Measurements from ENCODE around the gene ADAMTS15. TPM values are rescaled to one million over a fixed set of nuclear protein-coding genes. Genes with fewer than 3 reads are reported as not detected.

The ADAMTS15 gene
- total RNA-seq, 1 experiment from 2014 or later, result 0.70 TPM

DNA sequence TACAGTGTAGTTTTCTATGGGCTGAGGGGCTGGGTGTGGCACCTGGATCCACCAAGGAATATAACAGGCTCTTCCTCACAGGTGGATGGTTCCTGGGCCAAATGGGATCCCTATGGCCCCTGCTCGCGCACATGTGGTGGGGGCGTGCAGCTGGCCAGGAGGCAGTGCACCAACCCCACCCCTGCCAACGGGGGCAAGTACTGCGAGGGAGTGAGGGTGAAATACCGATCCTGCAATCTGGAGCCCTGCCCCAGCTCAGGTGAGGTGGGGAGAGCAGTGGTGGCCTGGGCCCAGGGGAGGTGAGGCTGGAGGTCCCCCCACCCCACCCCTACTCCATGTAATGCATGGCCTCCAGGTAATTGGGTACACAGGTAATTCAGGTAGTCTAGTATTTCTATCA lies 20.7 kb downstream of the ADAMTS15 start:
- Mint-ChIP-seq H3K27me3 (ENCODE audit: insufficient read depth, unreplicated experiment) (no peaks in the 10 kb centered on the region), H3K36me3 (ENCODE audit: insufficient read depth, unreplicated experiment) (no peaks in the 10 kb centered on the region), H3K9me3 (ENCODE audit: unreplicated experiment) (no peaks in the 10 kb centered on the region), H3K4me3 (ENCODE audit: unreplicated experiment) (no peak overlapping the region), H3K27ac (ENCODE audit: low read depth, unreplicated experiment) (no peak overlapping the region), H3K4me1 (ENCODE audit: insufficient read depth, unreplicated experiment) (no peaks in the 10 kb centered on the region)
- no TSS peak for BruUV-seq (replicated peaks)
- ChIA-PET POLR2A (no interaction called here), CTCF (interaction anchor here (0.7 kb wide), 2 partner anchors 44 to 1313 kb away, joined by 3 read pairs; no protein-coding TSS in a partner anchor)
- intact Hi-C loops (cut with micrococcal nuclease), result no loop called here
- TF ChIP-seq, protein P1, sequence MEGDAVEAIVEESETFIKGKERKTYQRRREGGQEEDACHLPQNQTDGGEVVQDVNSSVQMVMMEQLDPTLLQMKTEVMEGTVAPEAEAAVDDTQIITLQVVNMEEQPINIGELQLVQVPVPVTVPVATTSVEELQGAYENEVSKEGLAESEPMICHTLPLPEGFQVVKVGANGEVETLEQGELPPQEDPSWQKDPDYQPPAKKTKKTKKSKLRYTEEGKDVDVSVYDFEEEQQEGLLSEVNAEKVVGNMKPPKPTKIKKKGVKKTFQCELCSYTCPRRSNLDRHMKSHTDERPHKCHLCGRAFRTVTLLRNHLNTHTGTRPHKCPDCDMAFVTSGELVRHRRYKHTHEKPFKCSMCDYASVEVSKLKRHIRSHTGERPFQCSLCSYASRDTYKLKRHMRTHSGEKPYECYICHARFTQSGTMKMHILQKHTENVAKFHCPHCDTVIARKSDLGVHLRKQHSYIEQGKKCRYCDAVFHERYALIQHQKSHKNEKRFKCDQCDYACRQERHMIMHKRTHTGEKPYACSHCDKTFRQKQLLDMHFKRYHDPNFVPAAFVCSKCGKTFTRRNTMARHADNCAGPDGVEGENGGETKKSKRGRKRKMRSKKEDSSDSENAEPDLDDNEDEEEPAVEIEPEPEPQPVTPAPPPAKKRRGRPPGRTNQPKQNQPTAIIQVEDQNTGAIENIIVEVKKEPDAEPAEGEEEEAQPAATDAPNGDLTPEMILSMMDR (IDR thresholded peaks at IDR 0.05; ENCODE audit: unreplicated experiment), result no peak
- DNase-seq (ENCODE audit: unreplicated experiment), result no peak

DNA sequence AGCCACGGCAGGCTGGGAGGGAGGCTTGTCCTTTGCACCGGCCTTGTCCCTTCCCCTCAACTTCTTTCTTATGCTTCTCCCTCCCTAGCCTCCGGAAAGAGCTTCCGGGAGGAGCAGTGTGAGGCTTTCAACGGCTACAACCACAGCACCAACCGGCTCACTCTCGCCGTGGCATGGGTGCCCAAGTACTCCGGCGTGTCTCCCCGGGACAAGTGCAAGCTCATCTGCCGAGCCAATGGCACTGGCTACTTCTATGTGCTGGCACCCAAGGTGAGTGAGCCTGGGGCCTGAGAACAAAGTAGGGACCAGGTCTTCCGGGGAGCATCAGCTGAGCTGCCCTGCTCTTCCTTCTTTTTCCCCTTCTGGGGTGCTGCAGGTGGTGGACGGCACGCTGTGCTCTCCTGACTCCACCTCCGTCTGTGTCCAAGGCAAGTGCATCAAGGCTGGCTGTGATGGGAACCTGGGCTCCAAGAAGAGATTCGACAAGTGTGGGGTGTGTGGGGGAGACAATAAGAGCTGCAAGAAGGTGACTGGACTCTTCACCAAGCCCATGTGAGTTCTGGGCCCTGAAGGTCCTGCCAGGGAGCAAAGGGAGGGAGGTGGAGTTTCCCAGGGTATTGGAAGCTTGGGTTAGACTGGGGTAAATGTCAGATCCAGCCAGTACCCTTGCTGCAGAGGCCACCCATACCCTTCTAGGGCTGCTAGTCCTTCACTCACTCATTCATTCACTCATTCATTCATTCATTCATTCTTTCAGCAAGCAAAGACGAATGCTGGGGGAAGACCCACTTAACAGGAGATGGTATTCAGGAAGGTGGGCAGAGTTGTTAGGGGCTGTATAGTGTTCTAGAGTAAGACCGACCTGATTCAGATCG lies 22.6 kb downstream of the ADAMTS15 start:
- no TSS peak for BruUV-seq (replicated peaks)
- Mint-ChIP-seq H3K36me3 (ENCODE audit: insufficient read depth, unreplicated experiment) (no peaks in the 10 kb centered on the region), H3K27ac (ENCODE audit: low read depth, unreplicated experiment) (no peak overlapping the region), H3K4me1 (ENCODE audit: insufficient read depth, unreplicated experiment) (no peaks in the 10 kb centered on the region), H3K9me3 (ENCODE audit: unreplicated experiment) (no peaks in the 10 kb centered on the region), H3K4me3 (ENCODE audit: unreplicated experiment) (no peak overlapping the region), H3K27me3 (ENCODE audit: insufficient read depth, unreplicated experiment) (no peaks in the 10 kb centered on the region)
- TF ChIP-seq, protein P1 (IDR thresholded peaks at IDR 0.05; ENCODE audit: unreplicated experiment), result no peak
- DNase-seq (ENCODE audit: unreplicated experiment), result no peak
- CTCF ChIA-PET, result interaction anchor here (0.6 to 1.3 kb wide), 2 partner anchors 36 to 1189 kb away, joined by 3 to 4 read pairs; no protein-coding TSS in a partner anchor
- intact Hi-C loops (cut with micrococcal nuclease), result no loop called here
- POLR2A ChIA-PET, result no interaction called here

DNA sequence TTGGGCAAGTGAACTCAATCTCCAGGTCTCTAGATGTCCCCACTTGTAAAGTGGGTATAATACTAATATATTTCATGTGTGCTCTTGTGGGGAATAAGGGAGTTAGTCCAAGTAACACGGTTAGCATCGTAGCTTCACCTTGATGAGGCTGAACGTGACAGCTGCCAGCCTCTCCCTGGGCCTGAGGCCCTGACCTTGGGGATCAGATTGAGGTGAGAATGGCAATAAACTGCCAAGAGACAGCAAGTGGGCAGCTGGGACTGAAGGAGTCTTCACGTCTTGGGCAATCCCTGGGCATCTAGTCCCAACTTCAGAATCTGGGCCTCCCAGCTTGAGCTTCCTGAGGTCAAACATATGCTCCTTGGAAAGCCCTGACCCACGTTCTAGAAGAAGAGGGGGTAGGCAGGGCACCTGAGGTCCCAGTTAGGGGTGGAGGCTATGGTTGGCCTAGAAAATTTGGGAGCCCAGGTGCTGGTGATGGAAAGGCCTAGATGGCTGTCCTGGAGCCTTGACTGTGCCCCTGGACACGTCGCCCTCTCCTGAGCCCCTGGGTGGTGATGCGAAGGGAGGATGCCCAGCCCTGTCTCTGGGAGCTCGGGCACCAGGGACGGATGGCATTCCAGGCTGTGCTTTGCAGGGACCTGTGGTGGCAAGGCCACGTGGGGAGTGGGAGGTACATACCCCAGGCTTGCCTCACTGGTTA lies 23.4 kb downstream of the ADAMTS15 start:
- no peaks in the 10 kb centered on the region for H3K4me1 Mint-ChIP-seq (ENCODE audit: insufficient read depth, unreplicated experiment)
- no peak for DNase-seq (ENCODE audit: unreplicated experiment)
- H3K27me3 Mint-ChIP-seq (ENCODE audit: insufficient read depth, unreplicated experiment), result no peaks in the 10 kb centered on the region
- H3K27ac Mint-ChIP-seq (ENCODE audit: low read depth, unreplicated experiment), result no peak overlapping the region
- no peaks in the 10 kb centered on the region for H3K36me3 Mint-ChIP-seq (ENCODE audit: insufficient read depth, unreplicated experiment)
- POLR2A ChIA-PET, result no interaction called here
- TF ChIP-seq, protein P1 (IDR thresholded peaks at IDR 0.05; ENCODE audit: unreplicated experiment), result no peak
- no peak overlapping the region for H3K4me3 Mint-ChIP-seq (ENCODE audit: unreplicated experiment)
- H3K9me3 Mint-ChIP-seq (ENCODE audit: unreplicated experiment), result no peaks in the 10 kb centered on the region
- intact Hi-C loops (cut with micrococcal nuclease), result no loop called here
- CTCF ChIA-PET, result interaction anchor here (1.3 kb wide), 1 partner anchor 37 kb away, joined by 4 read pairs; no protein-coding TSS in a partner anchor
- BruUV-seq (replicated peaks), result no TSS peak

DNA sequence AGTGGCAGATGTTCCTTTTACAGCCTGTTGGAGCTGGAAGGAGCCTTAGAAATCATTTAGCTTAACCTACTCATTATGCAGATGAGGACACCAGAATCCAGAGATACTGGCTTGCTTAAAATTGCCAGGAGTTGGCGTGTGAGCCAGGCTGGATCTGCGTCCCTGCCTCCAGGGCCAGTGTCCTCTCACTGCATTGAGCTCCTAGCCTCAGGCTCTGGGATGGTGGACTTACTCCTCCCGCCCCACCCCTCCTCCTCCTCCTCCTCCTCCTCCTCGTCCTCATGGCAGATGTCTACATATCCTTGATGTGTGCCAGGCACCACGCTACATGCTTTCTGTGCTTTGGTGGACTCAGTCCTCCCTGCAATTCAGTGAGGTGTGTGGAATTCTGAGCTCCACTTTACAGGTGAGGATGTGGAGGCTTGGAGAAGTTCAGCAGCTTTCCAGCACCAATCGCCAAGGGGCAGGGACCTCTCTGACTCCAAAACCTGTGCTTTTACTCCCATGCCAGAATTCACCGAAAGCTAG lies 24.1 kb downstream of the ADAMTS15 start:
- ChIA-PET CTCF (interaction anchor here (1.3 kb wide), 1 partner anchor 37 kb away, joined by 4 read pairs; no protein-coding TSS in a partner anchor), POLR2A (no interaction called here)
- intact Hi-C loops (cut with micrococcal nuclease), result no loop called here
- Mint-ChIP-seq H3K4me1 (ENCODE audit: insufficient read depth, unreplicated experiment) (no peaks in the 10 kb centered on the region), H3K9me3 (ENCODE audit: unreplicated experiment) (no peaks in the 10 kb centered on the region), H3K27ac (ENCODE audit: low read depth, unreplicated experiment) (no peak overlapping the region), H3K27me3 (ENCODE audit: insufficient read depth, unreplicated experiment) (no peaks in the 10 kb centered on the region), H3K4me3 (ENCODE audit: unreplicated experiment) (no peak overlapping the region), H3K36me3 (ENCODE audit: insufficient read depth, unreplicated experiment) (no peaks in the 10 kb centered on the region)
- TF ChIP-seq, protein P1 (IDR thresholded peaks at IDR 0.05; ENCODE audit: unreplicated experiment), result no peak
- no peak for DNase-seq (ENCODE audit: unreplicated experiment)
- no TSS peak for BruUV-seq (replicated peaks)
